Putamen (tissue), 1 donor: ENCODE results near the gene NDUFC1.
A peak's percentile ranks its signal among the peaks of the same experiment; 100 is the strongest.
"Not testable (repeated sequence)": the region's sequence is repeated elsewhere in the genome, so short reads cannot be mapped to it uniquely, and the experiment has no call there.

Experiments
- DNase-seq: peaks from one replicate; pipeline ENCODE4 v3.0.0-alpha.2; 2016; ENCODE audit warnings: low spot score

NDUFC1 gene

GRCh38 chr4:139301821-139302611 lies at the start of gene NDUFC1:
TSS of gene NDUFC1 (minus strand) at chr4:139302477. CDS start at chr4:139295798, 6,679 bp downstream.
- DNase-seq, result peak; percentile 56

GRCh38 chr4:139337612-139338011 lies 35.3 kb upstream of the NDUFC1 start:
- DNase-seq, result no peak

- no peak for DNase-seq
These were observed 30.8 kb upstream of the NDUFC1 start for GRCh38 chr4:139333046-139333445.

GRCh38 chr4:139331185-139331584 lies 28.9 kb upstream of the NDUFC1 start:
- DNase-seq, result no peak

- DNase-seq, result peak; percentile 52
These were observed 28.0 kb upstream of the NDUFC1 start for GRCh38 chr4:139330283-139330682.

- DNase-seq, result no peak
These were observed 27.5 kb upstream of the NDUFC1 start for GRCh38 chr4:139329665-139330200.

GRCh38 chr4:139324620-139325019 lies 22.3 kb upstream of the NDUFC1 start:
- DNase-seq, result no peak

- not testable (repeated sequence) for DNase-seq
These were observed 20.3 kb upstream of the NDUFC1 start for GRCh38 chr4:139322541-139322940.

- not testable (repeated sequence) for DNase-seq
These were observed 19.8 kb upstream of the NDUFC1 start for GRCh38 chr4:139322070-139322469.

GRCh38 chr4:139319571-139319970 lies 17.3 kb upstream of the NDUFC1 start:
- no peak for DNase-seq

- no peak for DNase-seq
These were observed 15.4 kb upstream of the NDUFC1 start for GRCh38 chr4:139317635-139318034.

GRCh38 chr4:139316733-139317132 lies 14.5 kb upstream of the NDUFC1 start:
- no peak for DNase-seq

GRCh38 chr4:139315221-139315675 lies 13.0 kb upstream of the NDUFC1 start:
- no peak for DNase-seq

- no peak for DNase-seq
These were observed 11.9 kb upstream of the NDUFC1 start for GRCh38 chr4:139314047-139314800.

GRCh38 chr4:139313414-139313813 lies 11.1 kb upstream of the NDUFC1 start:
- not testable (repeated sequence) for DNase-seq

GRCh38 chr4:139312552-139313332 lies 10.5 kb upstream of the NDUFC1 start:
- DNase-seq, result no peak

GRCh38 chr4:139311909-139312308 lies 9.6 kb upstream of the NDUFC1 start:
- DNase-seq, result no peak

GRCh38 chr4:139304920-139305319 lies 2.6 kb upstream of the NDUFC1 start:
- DNase-seq, result no peak

GRCh38 chr4:139301113-139301820 lies 1.0 kb downstream of the NDUFC1 start, which contains the start of gene NAA15:
TSS of gene NAA15 (plus strand) at chr4:139301505. CDS start at chr4:139301778, 273 bp downstream.
- peak; percentile 97 for DNase-seq

- peak; percentile 27 for DNase-seq
These were observed 1.7 kb downstream of the NDUFC1 start for GRCh38 chr4:139300431-139301112.

- DNase-seq, result no peak
These were observed 2.7 kb downstream of the NDUFC1 start for GRCh38 chr4:139299536-139299935.
